Lower leg skin (tissue), 4 donors: ENCODE results near the gene CEND1. TPM values are rescaled to one million over a fixed set of nuclear protein-coding genes. Genes with fewer than 3 reads are reported as not detected.

Experiments
- DNase-seq, 2 donors: peaks; one replicate each; pipeline ENCODE4 v3.0.0-alpha.2; 2019; ENCODE audit warnings: low spot score in 2 of 2
- H3K4me3 ChIP-seq: fragments of 200-600 bp; sonication (generic); 2 replicates; pipeline ENCODE4 v1.5.1; 2017; ENCODE audit warnings: mild to moderate bottlenecking, low read depth; ENCODE audit not compliant: poor library complexity, severe bottlenecking
- POLR2A ChIP-seq, 2 donors: fragments of 450-650 bp; IDR thresholded peaks; one replicate each; pipeline ENCODE4 v1.6.1; 2016 to 2017; ENCODE audit warnings: antibody characterized with exemption in 2 of 2, mild to moderate bottlenecking in 1 of 2, moderate library complexity in 1 of 2
- WGBS, 2 donors: methylation state at CpG; one replicate each; pipeline ENCODE4 v1.1.5; 2018; 5-methylcytosine and 5-hydroxymethylcytosine counted together
- intact Hi-C: fragments of 100-400 bp; cut with DNase I; formaldehyde crosslinking; loops from one replicate; pipeline ENCODE4 v1.15.0; 2023; ENCODE audit warnings: low total_unique reads
- total RNA-seq, 4 donors: library from RNA; depleted of rRNA; stranded (reverse); fragments of >200 nt; gene quantifications; one replicate each; pipeline ENCODE4 v1.1.0, GENCODE V29; 2016
- TF ChIP-seq, protein P1 (sequence below), 3 donors: fragments of 450-650 bp; IDR thresholded peaks; one replicate each; pipeline ENCODE4 v1.5.1; 2016; ENCODE audit warnings: antibody characterized with exemption in 3 of 3, mild to moderate bottlenecking in 3 of 3, moderate library complexity in 2 of 3

CEND1 gene
- total RNA-seq, 4 donors from 2014 or later = not detected

DNA sequence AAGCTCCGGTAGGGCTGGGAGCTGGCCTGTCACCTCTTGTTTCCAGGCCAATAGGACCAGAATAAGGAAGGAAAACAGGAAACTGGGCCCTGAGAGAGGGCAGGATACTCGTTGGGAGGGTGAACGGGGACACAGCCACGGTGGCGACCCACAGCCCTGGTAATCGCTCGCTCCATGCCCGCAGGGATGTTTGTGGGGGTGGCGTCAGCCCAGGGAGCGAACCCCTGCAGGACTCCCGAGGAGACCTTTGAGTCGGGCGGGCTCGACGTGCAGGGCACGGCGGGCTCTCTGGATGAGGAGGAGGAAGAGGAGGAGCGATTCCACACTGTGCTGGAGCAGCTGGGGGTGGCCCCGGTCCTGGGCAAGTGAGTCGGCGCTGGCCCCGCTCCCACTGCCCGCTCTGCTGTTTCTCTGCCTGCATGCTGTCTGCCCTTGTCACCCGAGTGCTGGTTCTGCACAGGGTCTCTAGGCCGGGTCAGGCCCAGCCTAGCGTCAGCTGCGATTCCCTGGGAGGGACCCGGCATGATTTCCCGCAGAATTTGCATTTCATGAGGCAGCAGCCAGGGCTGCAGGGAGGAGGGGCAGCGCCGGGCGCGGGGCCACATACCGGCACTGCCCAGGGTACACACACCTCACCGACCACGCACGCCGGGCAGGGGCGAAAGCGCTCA, 39.4 kb upstream of the CEND1 start:
- no peak for DNase-seq
- TF ChIP-seq, protein P1, sequence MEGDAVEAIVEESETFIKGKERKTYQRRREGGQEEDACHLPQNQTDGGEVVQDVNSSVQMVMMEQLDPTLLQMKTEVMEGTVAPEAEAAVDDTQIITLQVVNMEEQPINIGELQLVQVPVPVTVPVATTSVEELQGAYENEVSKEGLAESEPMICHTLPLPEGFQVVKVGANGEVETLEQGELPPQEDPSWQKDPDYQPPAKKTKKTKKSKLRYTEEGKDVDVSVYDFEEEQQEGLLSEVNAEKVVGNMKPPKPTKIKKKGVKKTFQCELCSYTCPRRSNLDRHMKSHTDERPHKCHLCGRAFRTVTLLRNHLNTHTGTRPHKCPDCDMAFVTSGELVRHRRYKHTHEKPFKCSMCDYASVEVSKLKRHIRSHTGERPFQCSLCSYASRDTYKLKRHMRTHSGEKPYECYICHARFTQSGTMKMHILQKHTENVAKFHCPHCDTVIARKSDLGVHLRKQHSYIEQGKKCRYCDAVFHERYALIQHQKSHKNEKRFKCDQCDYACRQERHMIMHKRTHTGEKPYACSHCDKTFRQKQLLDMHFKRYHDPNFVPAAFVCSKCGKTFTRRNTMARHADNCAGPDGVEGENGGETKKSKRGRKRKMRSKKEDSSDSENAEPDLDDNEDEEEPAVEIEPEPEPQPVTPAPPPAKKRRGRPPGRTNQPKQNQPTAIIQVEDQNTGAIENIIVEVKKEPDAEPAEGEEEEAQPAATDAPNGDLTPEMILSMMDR (IDR thresholded peaks at IDR 0.05) = no peak
- TF ChIP-seq POLR2A (IDR thresholded peaks at IDR 0.05) = no peak
- no peak overlapping the region for H3K4me3 ChIP-seq
- WGBS, 2 donors = 21 to 29% methylated on average over 20 to 34 of the region's 40 CpGs
- intact Hi-C loops = no loop called here

GRCh38 chr11:828506-829175, 38.8 kb upstream of the CEND1 start:
- WGBS, 2 donors = 57 to 75% methylated on average over 12 to 18 of the region's 21 CpGs
- DNase-seq = no peak
- TF ChIP-seq, protein P1 (IDR thresholded peaks at IDR 0.05) = no peak
- TF ChIP-seq POLR2A (IDR thresholded peaks at IDR 0.05) = no peak
- no peak overlapping the region for H3K4me3 ChIP-seq
- intact Hi-C loops = no loop called here

DNA sequence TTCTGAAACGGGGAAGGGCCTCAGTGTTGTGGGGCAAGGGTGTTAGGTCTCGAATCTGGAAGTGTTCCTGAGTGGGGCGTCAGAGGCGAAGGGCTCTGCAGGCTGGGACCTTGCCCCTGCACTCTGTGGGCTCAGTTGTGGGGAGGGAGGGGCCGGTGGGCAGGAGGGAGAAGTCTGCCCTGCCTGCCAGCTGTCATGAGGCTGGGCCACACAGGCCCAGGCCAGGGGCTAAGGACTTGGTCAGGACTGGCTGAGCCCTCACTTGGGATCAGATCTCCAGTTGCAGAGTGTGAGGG, 38.0 kb upstream of the CEND1 start, which contains the start of gene CRACR2B:
Gene CRACR2B (plus strand): TSS at position 23 of the 296 bp plus-strand sequence. CDS start 689 bp downstream, outside the sequence.
- no peak within 1 kb of the TSS for H3K4me3 ChIP-seq
- intact Hi-C loops = no loop called here
- no peak for TF ChIP-seq POLR2A (IDR thresholded peaks at IDR 0.05)
- TF ChIP-seq, protein P1 (IDR thresholded peaks at IDR 0.05) = no peak
- no peak for DNase-seq
- 50 to 60% methylated on average over 5 of the region's 5 CpGs for whole genome bisulfite sequencing, 2 donors

DNA sequence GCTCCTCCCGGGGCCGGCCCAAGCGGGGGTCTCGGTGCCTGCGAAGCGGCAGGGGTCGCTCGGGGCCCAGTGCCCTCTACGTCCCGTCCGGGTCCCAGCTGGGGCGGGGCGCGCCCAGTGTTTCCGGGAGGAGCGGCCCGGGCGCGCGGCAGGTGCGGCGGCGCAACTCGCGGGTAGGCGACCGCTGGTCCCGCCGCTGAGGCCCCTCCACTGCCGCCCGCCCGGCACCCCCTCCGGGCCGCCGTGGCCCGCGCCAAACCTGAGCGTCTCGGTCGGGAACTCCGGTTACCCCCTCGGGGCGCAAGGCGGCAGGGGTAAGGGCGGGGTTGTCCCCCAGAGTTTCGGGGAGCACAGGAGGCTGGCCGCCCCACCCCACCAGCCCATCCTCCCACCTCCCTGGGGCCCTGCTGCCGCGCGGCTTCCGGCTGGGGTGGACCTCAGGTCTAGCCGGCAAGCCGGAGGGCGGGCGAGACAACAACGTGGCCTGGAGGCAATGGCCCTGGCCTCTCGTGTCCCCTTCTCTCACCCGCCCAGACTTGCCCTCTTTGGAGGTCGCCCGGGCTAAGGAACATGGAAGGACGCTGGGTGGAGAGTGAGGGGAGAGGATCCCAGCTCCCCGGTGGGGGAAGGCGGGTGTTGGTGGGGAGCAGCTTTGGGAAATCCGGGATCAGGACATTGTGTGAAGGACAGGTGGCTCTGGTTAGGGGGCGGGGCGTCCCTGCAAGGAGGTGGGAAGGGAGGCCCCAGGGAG, 37.4 kb upstream of the CEND1 start:
- WGBS, 2 donors = 5 to 27% methylated on average over 14 to 44 of the region's 66 CpGs
- H3K4me3 ChIP-seq = no peak overlapping the region
- TF ChIP-seq, protein P1 (IDR thresholded peaks at IDR 0.05) = no peak
- no peak for TF ChIP-seq POLR2A (IDR thresholded peaks at IDR 0.05)
- intact Hi-C loops = no loop called here
- no peak for DNase-seq

DNA sequence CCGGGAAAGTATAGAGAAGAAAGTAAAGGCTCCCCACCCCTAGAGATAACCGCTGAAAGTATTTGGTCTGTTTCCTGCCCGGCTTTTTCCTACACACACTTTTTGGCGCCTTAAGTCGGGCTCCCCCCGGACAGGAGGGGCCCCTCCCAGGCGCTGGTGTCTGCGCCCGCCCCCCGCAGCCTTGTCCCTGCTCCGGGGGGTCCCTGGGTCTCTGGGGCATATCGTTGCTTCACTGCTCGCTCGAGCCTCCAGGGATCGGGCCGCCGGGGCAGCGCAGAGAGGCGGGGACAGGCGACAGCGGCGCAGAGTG, 36.9 kb upstream of the CEND1 start:
- WGBS, 2 donors = 4 to 6% methylated on average over 15 to 22 of the region's 22 CpGs
- intact Hi-C loops = no loop called here
- no peak overlapping the region for H3K4me3 ChIP-seq
- no peak for TF ChIP-seq POLR2A (IDR thresholded peaks at IDR 0.05)
- no peak for DNase-seq

DNA sequence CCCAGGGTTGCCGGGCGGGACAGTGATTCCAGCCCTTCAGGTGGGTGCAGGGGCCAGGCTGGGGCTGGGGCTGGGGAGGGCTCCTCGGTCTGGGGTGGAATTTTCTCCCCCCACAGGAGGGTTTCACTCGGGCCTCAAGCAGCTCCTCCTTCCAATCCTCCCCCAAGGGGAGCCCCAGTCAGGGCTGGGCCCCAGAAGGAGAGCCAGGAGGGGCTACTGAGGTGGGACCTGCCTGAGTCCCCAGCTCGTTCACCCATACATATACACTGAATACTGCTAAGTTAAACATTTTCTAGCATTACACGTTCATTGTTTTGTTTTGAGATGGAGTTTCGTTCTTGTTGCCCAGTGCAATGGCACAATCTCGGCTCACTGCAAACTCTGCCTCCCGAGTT, 36.3 kb upstream of the CEND1 start:
- WGBS, 2 donors = 81 to 83% methylated on average over 9 of the region's 9 CpGs
- TF ChIP-seq, protein P1 (IDR thresholded peaks at IDR 0.05) = no peak
- no peak for TF ChIP-seq POLR2A (IDR thresholded peaks at IDR 0.05)
- no peak for DNase-seq
- H3K4me3 ChIP-seq = no peak overlapping the region
- intact Hi-C loops = no loop called here
